Body of pancreas (tissue), 4 donors: ENCODE data around the gene CDH2.

Experiments
- POLR2A ChIP-seq, 3 donors: fragments of 450-650 bp; IDR thresholded peaks; one replicate each; pipeline ENCODE4 v1.6.1; 2016; ENCODE audit warnings: antibody characterized with exemption in 3 of 3, mild to moderate bottlenecking in 2 of 3
- TF ChIP-seq, protein P1 (sequence below), 7 experiments: fragments of 450-650 bp in 4 of 7; fragments of 200-600 bp in 3 of 7; sonication (generic) in 3 of 7; IDR thresholded peaks; one replicate each; pipeline ENCODE4 v1.5.1; 2016 to 2019; ENCODE audit warnings: antibody characterized with exemption in 7 of 7

DNA sequence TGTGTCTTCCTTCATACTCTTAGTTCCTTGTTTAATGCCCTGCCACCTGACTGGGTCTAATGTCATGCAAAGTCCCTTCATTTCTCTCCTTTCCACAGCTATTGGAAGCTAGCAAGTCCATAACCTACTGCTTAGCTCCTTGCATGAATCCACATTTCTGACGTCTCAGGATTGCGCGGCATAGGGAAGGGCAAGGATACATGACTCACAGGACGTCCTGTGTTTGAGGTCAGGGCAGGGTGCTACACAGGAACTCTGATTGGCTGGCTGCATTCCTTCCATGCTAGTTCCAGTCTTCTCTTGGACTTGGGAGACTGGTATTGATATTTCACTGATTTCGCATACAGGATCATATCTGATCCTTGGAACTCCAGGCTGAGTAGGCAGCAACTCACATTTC lies 137.9 kb downstream of the CDH2 start:
- TF ChIP-seq, protein P1, sequence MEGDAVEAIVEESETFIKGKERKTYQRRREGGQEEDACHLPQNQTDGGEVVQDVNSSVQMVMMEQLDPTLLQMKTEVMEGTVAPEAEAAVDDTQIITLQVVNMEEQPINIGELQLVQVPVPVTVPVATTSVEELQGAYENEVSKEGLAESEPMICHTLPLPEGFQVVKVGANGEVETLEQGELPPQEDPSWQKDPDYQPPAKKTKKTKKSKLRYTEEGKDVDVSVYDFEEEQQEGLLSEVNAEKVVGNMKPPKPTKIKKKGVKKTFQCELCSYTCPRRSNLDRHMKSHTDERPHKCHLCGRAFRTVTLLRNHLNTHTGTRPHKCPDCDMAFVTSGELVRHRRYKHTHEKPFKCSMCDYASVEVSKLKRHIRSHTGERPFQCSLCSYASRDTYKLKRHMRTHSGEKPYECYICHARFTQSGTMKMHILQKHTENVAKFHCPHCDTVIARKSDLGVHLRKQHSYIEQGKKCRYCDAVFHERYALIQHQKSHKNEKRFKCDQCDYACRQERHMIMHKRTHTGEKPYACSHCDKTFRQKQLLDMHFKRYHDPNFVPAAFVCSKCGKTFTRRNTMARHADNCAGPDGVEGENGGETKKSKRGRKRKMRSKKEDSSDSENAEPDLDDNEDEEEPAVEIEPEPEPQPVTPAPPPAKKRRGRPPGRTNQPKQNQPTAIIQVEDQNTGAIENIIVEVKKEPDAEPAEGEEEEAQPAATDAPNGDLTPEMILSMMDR (IDR thresholded peaks at IDR 0.05), result no peak
- TF ChIP-seq POLR2A (IDR thresholded peaks at IDR 0.05), result no peak
